H1 (cell line): ENCODE data around the gene LMO2. TPM values are rescaled to one million over a fixed set of nuclear protein-coding genes. Genes with fewer than 3 reads are reported as not detected.

ENCODE experiments used
- GTF2F1 ChIP-seq: IDR thresholded peaks from 2 replicates; pipeline ENCODE4 v1.6.1; 2012; ENCODE audit warnings: low read depth, low read length, improper control_type of control experiment, borderline replicate concordance
- HDAC6 ChIP-seq: IDR thresholded peaks from one replicate; pipeline ENCODE4 v1.7.1; 2012; ENCODE audit warnings: low read depth, mild to moderate bottlenecking, inconsistent platforms, low read length, moderate library complexity
- SP4 ChIP-seq: IDR thresholded peaks from 2 replicates; pipeline ENCODE4 v1.6.1; 2012; ENCODE audit warnings: low read length, inconsistent platforms
- TEAD4 ChIP-seq: IDR thresholded peaks from 2 replicates; pipeline ENCODE4 v1.6.1; 2012; ENCODE audit warnings: low read depth, low read length, inconsistent platforms, mixed read lengths
- polyA plus RNA-seq, 7 experiments: library from polyadenylated mRNA; depleted of rRNA in 3 of 7; stranded (reverse) in 5 of 7; unstranded in 2 of 7; fragments of >200 nt in 5 of 7; fragments of 200-250 nt in 2 of 7; gene quantifications; 1 replicate in 5 of 7; 2 replicates in 1 of 7; 4 replicates in 1 of 7; pipeline versions ENCODE4 v1.2.1 to v1.2.3, GENCODE V29; 2011 to 2013; ENCODE audit warnings: missing spikeins in 2 of 7, mixed read lengths in 2 of 7
- total RNA-seq: library from RNA; stranded (reverse); fragmentation: NEBNext Ultra II Directional; extraction: Animal tissue kit (Norgen Biotek cat#: 25700); gene quantifications from 2 replicates; pipeline ENCODE4 v1.2.1, GENCODE V29; 2021
- TF ChIP-seq, protein P1 (sequence below): fragments of 300-600 bp; sonication (generic); IDR thresholded peaks from 2 replicates; pipeline ENCODE4 v1.7.1; 2012; ENCODE audit warnings: low read length, moderate library complexity, mild to moderate bottlenecking, inconsistent platforms; ENCODE audit not compliant: insufficient replicate concordance

LMO2 gene
- total and polyA plus RNA-seq, 2 of the 8 experiments (the other 6 are each of a cell fraction or from before 2014, with no cell fraction given) = 1.6 to 2.7 TPM

GRCh38 chr11:33930317-33931021, 38.6 kb upstream of the LMO2 start (continued):
- TF ChIP-seq, protein P1, sequence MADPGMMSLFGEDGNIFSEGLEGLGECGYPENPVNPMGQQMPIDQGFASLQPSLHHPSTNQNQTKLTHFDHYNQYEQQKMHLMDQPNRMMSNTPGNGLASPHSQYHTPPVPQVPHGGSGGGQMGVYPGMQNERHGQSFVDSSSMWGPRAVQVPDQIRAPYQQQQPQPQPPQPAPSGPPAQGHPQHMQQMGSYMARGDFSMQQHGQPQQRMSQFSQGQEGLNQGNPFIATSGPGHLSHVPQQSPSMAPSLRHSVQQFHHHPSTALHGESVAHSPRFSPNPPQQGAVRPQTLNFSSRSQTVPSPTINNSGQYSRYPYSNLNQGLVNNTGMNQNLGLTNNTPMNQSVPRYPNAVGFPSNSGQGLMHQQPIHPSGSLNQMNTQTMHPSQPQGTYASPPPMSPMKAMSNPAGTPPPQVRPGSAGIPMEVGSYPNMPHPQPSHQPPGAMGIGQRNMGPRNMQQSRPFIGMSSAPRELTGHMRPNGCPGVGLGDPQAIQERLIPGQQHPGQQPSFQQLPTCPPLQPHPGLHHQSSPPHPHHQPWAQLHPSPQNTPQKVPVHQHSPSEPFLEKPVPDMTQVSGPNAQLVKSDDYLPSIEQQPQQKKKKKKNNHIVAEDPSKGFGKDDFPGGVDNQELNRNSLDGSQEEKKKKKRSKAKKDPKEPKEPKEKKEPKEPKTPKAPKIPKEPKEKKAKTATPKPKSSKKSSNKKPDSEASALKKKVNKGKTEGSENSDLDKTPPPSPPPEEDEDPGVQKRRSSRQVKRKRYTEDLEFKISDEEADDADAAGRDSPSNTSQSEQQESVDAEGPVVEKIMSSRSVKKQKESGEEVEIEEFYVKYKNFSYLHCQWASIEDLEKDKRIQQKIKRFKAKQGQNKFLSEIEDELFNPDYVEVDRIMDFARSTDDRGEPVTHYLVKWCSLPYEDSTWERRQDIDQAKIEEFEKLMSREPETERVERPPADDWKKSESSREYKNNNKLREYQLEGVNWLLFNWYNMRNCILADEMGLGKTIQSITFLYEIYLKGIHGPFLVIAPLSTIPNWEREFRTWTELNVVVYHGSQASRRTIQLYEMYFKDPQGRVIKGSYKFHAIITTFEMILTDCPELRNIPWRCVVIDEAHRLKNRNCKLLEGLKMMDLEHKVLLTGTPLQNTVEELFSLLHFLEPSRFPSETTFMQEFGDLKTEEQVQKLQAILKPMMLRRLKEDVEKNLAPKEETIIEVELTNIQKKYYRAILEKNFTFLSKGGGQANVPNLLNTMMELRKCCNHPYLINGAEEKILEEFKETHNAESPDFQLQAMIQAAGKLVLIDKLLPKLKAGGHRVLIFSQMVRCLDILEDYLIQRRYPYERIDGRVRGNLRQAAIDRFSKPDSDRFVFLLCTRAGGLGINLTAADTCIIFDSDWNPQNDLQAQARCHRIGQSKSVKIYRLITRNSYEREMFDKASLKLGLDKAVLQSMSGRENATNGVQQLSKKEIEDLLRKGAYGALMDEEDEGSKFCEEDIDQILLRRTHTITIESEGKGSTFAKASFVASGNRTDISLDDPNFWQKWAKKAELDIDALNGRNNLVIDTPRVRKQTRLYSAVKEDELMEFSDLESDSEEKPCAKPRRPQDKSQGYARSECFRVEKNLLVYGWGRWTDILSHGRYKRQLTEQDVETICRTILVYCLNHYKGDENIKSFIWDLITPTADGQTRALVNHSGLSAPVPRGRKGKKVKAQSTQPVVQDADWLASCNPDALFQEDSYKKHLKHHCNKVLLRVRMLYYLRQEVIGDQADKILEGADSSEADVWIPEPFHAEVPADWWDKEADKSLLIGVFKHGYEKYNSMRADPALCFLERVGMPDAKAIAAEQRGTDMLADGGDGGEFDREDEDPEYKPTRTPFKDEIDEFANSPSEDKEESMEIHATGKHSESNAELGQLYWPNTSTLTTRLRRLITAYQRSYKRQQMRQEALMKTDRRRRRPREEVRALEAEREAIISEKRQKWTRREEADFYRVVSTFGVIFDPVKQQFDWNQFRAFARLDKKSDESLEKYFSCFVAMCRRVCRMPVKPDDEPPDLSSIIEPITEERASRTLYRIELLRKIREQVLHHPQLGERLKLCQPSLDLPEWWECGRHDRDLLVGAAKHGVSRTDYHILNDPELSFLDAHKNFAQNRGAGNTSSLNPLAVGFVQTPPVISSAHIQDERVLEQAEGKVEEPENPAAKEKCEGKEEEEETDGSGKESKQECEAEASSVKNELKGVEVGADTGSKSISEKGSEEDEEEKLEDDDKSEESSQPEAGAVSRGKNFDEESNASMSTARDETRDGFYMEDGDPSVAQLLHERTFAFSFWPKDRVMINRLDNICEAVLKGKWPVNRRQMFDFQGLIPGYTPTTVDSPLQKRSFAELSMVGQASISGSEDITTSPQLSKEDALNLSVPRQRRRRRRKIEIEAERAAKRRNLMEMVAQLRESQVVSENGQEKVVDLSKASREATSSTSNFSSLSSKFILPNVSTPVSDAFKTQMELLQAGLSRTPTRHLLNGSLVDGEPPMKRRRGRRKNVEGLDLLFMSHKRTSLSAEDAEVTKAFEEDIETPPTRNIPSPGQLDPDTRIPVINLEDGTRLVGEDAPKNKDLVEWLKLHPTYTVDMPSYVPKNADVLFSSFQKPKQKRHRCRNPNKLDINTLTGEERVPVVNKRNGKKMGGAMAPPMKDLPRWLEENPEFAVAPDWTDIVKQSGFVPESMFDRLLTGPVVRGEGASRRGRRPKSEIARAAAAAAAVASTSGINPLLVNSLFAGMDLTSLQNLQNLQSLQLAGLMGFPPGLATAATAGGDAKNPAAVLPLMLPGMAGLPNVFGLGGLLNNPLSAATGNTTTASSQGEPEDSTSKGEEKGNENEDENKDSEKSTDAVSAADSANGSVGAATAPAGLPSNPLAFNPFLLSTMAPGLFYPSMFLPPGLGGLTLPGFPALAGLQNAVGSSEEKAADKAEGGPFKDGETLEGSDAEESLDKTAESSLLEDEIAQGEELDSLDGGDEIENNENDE = no peak
- TF ChIP-seq SP4 (no peak), TEAD4 (no peak), GTF2F1 (no peak), HDAC6 (no peak)
